Sigmoid colon (tissue), 7 donors: ENCODE data around the gene ZSCAN2. TPM values are rescaled to one million over a fixed set of nuclear protein-coding genes. Genes with fewer than 3 reads are reported as not detected.
A peak's percentile ranks its signal among the peaks of the same experiment; 100 is the strongest.
"Not testable (repeated sequence)": the region's sequence is repeated elsewhere in the genome, so short reads cannot be mapped to it uniquely, and the experiment has no call there.

Source experiments
- DNase-seq: peaks from one replicate; pipeline ENCODE4 v3.0.0-alpha.2; 2019
- H3K27ac ChIP-seq, 4 donors: fragments of 200-600 bp; sonication (generic); one replicate each; pipeline ENCODE4 v1.5.1; 2016 to 2019; ENCODE audit warnings: mild to moderate bottlenecking in 1 of 4
- H3K27me3 ChIP-seq, 3 donors: fragments of 200-600 bp; sonication (generic); one replicate each; pipeline ENCODE4 v1.5.1; 2019; ENCODE audit warnings: mild to moderate bottlenecking in 1 of 3
- H3K36me3 ChIP-seq, 4 donors: fragments of 200-600 bp; sonication (generic); one replicate each; pipeline ENCODE4 v1.5.1; 2016 to 2019
- H3K4me1 ChIP-seq, 4 donors: fragments of 200-600 bp; sonication (generic); one replicate each; pipeline ENCODE4 v1.5.1; 2017 to 2019
- H3K4me3 ChIP-seq, 4 donors: fragments of 200-600 bp; sonication (generic); one replicate each; pipeline ENCODE4 v1.5.1; 2017 to 2019; ENCODE audit warnings: mild to moderate bottlenecking in 2 of 4, moderate library complexity in 1 of 4
- H3K9me3 ChIP-seq, 4 donors: fragments of 200-600 bp in 3 of 4; sonication (generic) in 3 of 4; one replicate each; pipeline versions ENCODE4 v1.5.1 to v1.6.1; 2013 to 2019
- CTCF ChIP-seq, 4 experiments: fragments of 450-650 bp in 3 of 4; fragments of 200-600 bp in 1 of 4; IDR thresholded peaks; one replicate each; pipeline ENCODE4 v1.5.1; 2016 to 2019; ENCODE audit warnings: antibody characterized with exemption in 4 of 4, mild to moderate bottlenecking in 3 of 4, moderate library complexity in 2 of 4
- EP300 ChIP-seq, 4 donors: sonication (generic); formaldehyde crosslinking; IDR thresholded peaks; one replicate each; pipeline ENCODE4 v1.6.1; 2017; ENCODE audit warnings: antibody characterized with exemption in 4 of 4
- POLR2A ChIP-seq, 2 donors: fragments of 450-650 bp; IDR thresholded peaks; one replicate each; pipeline ENCODE4 v1.6.1; 2016; ENCODE audit warnings: antibody characterized with exemption in 2 of 2, mild to moderate bottlenecking in 2 of 2, moderate library complexity in 2 of 2
- POLR2AphosphoS5 ChIP-seq, 4 donors: sonication (generic); formaldehyde crosslinking; IDR thresholded peaks; one replicate each; pipeline ENCODE4 v1.6.1; 2017; ENCODE audit warnings: antibody characterized with exemption in 4 of 4
- WGBS, 2 donors: extraction: QIAGEN DNeasy Blood & Tissue Kit; methylation state at CpG; one replicate each; pipeline ENCODE4 v1.1.7; 2013; 5-methylcytosine and 5-hydroxymethylcytosine counted together
- intact Hi-C: fragments of 100-400 bp; cut with DNase I; formaldehyde crosslinking; loops from one replicate; pipeline ENCODE4 v1.15.1; 2023
- polyA plus RNA-seq, 3 donors: library from polyadenylated mRNA; stranded (reverse); fragments of 200-250 nt; gene quantifications; one replicate each; pipeline ENCODE4 v1.2.3, GENCODE V29; 2013
- total RNA-seq, 4 donors: library from RNA; depleted of rRNA; stranded (reverse); fragments of >200 nt; gene quantifications; one replicate each; pipeline ENCODE4 v1.1.0, GENCODE V29; 2016
- donor health status: healthy with polysubstance abuse.
- donor health status: Bipolar disorder and iron deficiency.
- donor health status: healthy.

ZSCAN2 gene
- total and polyA plus RNA-seq, 7 donors, result 2.4 to 17.0 (median 5.4) TPM

GRCh38 chr15:84572231-84572630 is 28.6 kb upstream of the ZSCAN2 start:
- no peaks in the 10 kb centered on the region for H3K36me3 ChIP-seq
- no peak for TF ChIP-seq POLR2A (IDR thresholded peaks at IDR 0.05)
- TF ChIP-seq POLR2AphosphoS5 (IDR thresholded peaks at IDR 0.05), result no peak
- TF ChIP-seq EP300 (IDR thresholded peaks at IDR 0.05), result no peak
- TF ChIP-seq CTCF (IDR thresholded peaks at IDR 0.05), result no peak
- 93 to 94% methylated on average over 4 of the region's 4 CpGs for WGBS, 2 donors
- H3K9me3 ChIP-seq, result no peaks in the 10 kb centered on the region
- peak overlapping the region in 1 of 4 donors; percentile 25 for H3K27ac ChIP-seq
- peaks cover 0 to 16% (median 8%) of the 10 kb centered on the region in 4 donors for H3K4me1 ChIP-seq
- H3K27me3 ChIP-seq, result no peaks in the 10 kb centered on the region
- H3K4me3 ChIP-seq, result no peak overlapping the region
- DNase-seq, result no peak
- intact Hi-C loops, result no loop called here

GRCh38 chr15:84575493-84575892 is 25.3 kb upstream of the ZSCAN2 start:
- DNase-seq, result no peak
- TF ChIP-seq POLR2A (IDR thresholded peaks at IDR 0.05) (no peak), EP300 (IDR thresholded peaks at IDR 0.05) (no peak), POLR2AphosphoS5 (IDR thresholded peaks at IDR 0.05) (no peak), CTCF (IDR thresholded peaks at IDR 0.05) (no peak)
- peaks cover 0 to 10% (median 2%) of the 10 kb centered on the region in 4 donors for H3K4me1 ChIP-seq
- intact Hi-C loops, result no loop called here
- no peaks in the 10 kb centered on the region for H3K9me3 ChIP-seq
- H3K27me3 ChIP-seq, result no peaks in the 10 kb centered on the region
- no peak overlapping the region for H3K4me3 ChIP-seq
- H3K27ac ChIP-seq, result no peak overlapping the region
- no peaks in the 10 kb centered on the region for H3K36me3 ChIP-seq
- 89 to 90% methylated on average over 4 of the region's 4 CpGs for WGBS, 2 donors

GRCh38 chr15:84577891-84578290 is 22.9 kb upstream of the ZSCAN2 start:
- H3K36me3 ChIP-seq, intact Hi-C loops, DNase-seq, H3K27ac ChIP-seq, H3K9me3 ChIP-seq, H3K4me3 ChIP-seq, H3K27me3 ChIP-seq: not testable (repeated sequence)
- peaks cover 0 to 10% (median 2%) of the 10 kb centered on the region in 4 donors for H3K4me1 ChIP-seq
- WGBS, 2 donors, result 58 to 78% methylated on average over 6 of the region's 6 CpGs

GRCh38 chr15:84579261-84579721 is 21.5 kb upstream of the ZSCAN2 start:
- H3K4me1 ChIP-seq, result peaks cover 0 to 10% (median 2%) of the 10 kb centered on the region in 4 donors
- 34 to 64% methylated on average over 7 of the region's 7 CpGs for WGBS, 2 donors
- H3K36me3 ChIP-seq, H3K4me3 ChIP-seq, intact Hi-C loops, H3K27me3 ChIP-seq, H3K9me3 ChIP-seq, DNase-seq: not testable (repeated sequence)
- peak overlapping the region in 2 of 4 donors; percentile 18 to 27 for H3K27ac ChIP-seq

GRCh38 chr15:84581676-84582428 is 19.0 kb upstream of the ZSCAN2 start:
- DNase-seq, H3K27ac ChIP-seq, H3K27me3 ChIP-seq, H3K9me3 ChIP-seq, intact Hi-C loops, H3K36me3 ChIP-seq, H3K4me3 ChIP-seq: not testable (repeated sequence)
- H3K4me1 ChIP-seq, result peaks cover 0 to 10% (median 2%) of the 10 kb centered on the region in 4 donors
- 46 to 60% methylated on average over 5 to 6 of the region's 7 CpGs for WGBS, 2 donors

- TF ChIP-seq POLR2AphosphoS5 (IDR thresholded peaks at IDR 0.05), result no peak
- Histone ChIP-seq H3K9me3 (no peaks in the 10 kb centered on the region), H3K4me3 (no peak overlapping the region), H3K36me3 (no peaks in the 10 kb centered on the region), H3K27ac (no peak overlapping the region), H3K4me1 (peaks cover 0 to 11% (median 3%) of the 10 kb centered on the region in 4 donors), H3K27me3 (no peaks in the 10 kb centered on the region)
- 82 to 91% methylated on average over 2 of the region's 2 CpGs for WGBS, 2 donors
- intact Hi-C loops, result no loop called here
- no peak for DNase-seq
Observed at GRCh38 chr15:84582583-84583157, 18.1 kb upstream of the ZSCAN2 start.

- peaks cover 0 to 19% (median 8%) of the 10 kb centered on the region in 4 donors for H3K4me1 ChIP-seq
- H3K27me3 ChIP-seq, DNase-seq, H3K9me3 ChIP-seq, H3K4me3 ChIP-seq, H3K27ac ChIP-seq, intact Hi-C loops, H3K36me3 ChIP-seq: not testable (repeated sequence)
- 68 to 72% methylated on average over 4 of the region's 4 CpGs for WGBS, 2 donors
Observed at GRCh38 chr15:84583921-84584320, 16.9 kb upstream of the ZSCAN2 start.
